ENCODE data around the gene THSD7B. TPM values are rescaled to one million over a fixed set of nuclear protein-coding genes. Genes with fewer than 3 reads are reported as not detected.
"Not testable (repeated sequence)": the region's sequence is repeated elsewhere in the genome, so short reads cannot be mapped to it uniquely, and the experiment has no call there.

THSD7B gene, protein sequence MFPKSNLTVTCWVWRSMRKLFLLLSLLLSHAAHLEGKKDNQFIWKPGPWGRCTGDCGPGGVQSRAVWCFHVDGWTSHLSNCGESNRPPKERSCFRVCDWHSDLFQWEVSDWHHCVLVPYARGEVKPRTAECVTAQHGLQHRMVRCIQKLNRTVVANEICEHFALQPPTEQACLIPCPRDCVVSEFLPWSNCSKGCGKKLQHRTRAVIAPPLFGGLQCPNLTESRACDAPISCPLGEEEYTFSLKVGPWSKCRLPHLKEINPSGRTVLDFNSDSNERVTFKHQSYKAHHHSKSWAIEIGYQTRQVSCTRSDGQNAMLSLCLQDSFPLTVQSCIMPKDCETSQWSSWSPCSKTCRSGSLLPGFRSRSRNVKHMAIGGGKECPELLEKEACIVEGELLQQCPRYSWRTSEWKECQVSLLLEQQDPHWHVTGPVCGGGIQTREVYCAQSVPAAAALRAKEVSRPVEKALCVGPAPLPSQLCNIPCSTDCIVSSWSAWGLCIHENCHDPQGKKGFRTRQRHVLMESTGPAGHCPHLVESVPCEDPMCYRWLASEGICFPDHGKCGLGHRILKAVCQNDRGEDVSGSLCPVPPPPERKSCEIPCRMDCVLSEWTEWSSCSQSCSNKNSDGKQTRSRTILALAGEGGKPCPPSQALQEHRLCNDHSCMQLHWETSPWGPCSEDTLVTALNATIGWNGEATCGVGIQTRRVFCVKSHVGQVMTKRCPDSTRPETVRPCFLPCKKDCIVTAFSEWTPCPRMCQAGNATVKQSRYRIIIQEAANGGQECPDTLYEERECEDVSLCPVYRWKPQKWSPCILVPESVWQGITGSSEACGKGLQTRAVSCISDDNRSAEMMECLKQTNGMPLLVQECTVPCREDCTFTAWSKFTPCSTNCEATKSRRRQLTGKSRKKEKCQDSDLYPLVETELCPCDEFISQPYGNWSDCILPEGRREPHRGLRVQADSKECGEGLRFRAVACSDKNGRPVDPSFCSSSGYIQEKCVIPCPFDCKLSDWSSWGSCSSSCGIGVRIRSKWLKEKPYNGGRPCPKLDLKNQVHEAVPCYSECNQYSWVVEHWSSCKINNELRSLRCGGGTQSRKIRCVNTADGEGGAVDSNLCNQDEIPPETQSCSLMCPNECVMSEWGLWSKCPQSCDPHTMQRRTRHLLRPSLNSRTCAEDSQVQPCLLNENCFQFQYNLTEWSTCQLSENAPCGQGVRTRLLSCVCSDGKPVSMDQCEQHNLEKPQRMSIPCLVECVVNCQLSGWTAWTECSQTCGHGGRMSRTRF (N-terminal part only)
- total RNA-seq = 0.05 TPM in 1 of 2 replicates, not detected in the other
- polyA plus RNA-seq (2012) = 0.05 TPM

DNA sequence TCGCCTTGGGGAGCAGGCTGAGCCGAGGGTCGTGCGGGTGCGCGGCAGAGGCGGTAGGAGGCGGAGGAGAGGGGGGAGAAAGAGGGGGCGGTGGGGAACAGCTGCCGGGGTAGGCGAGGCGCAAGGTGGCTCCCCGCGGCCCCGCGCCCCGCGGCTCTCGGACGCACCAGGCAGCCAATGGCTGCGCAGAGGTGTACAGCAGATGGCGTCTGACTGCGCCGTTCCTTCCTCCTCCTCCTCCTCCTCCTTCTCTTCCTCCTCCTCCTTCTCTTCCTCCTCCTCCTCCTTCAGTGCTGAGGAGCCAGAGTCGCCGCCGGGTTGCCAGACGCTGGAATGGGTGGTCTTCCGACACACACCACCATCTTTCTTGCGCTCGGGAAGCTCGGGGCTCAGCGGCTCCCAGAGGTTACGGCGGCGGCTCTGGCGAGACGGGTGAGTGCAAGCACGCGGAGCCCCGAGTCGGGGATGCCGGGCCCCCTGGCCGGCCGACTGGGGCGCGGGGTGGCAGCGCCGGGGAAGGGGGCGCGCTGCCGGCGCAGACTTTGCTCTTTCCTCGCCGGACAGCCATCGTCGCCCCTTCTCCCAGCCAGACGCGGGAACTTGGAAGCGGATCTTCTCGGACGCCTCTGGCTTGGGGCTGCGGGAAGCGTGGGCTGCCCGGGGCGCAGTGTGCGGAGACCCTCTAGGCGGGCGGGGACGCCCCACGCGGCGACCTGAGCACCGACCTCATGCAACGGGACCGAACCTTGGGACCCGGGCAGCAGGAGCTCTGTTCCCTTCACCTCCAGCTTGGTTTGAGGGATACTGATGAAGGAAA, at the start of gene THSD7B:
Gene THSD7B, plus strand, starts transcription at position 290 of the 817 bp plus-strand sequence. CDS start 116,634 bp downstream, outside the sequence.
- no peak for DNase-seq (ENCODE audit: low read depth)

DNA sequence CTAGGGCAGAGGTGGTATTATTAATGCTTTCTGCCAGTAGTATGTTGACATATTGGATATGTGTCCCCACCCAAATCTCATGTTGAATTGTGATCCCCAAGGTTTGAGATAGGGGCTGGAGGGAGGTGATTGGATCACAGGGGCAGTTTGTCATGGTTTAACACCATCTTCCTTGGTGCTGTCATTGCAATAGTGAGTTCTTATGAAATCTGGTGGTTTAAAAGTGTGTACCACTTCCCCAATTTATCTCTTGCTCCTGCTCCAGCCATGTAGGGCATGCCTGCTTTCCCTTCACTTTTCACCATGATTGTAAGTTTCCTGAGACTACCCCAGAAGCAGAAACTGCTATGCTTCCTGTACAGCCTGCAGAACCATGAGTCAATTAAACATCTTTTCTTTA, 47.1 kb upstream of the THSD7B start:
- no peak for DNase-seq (ENCODE audit: low read depth)

DNA sequence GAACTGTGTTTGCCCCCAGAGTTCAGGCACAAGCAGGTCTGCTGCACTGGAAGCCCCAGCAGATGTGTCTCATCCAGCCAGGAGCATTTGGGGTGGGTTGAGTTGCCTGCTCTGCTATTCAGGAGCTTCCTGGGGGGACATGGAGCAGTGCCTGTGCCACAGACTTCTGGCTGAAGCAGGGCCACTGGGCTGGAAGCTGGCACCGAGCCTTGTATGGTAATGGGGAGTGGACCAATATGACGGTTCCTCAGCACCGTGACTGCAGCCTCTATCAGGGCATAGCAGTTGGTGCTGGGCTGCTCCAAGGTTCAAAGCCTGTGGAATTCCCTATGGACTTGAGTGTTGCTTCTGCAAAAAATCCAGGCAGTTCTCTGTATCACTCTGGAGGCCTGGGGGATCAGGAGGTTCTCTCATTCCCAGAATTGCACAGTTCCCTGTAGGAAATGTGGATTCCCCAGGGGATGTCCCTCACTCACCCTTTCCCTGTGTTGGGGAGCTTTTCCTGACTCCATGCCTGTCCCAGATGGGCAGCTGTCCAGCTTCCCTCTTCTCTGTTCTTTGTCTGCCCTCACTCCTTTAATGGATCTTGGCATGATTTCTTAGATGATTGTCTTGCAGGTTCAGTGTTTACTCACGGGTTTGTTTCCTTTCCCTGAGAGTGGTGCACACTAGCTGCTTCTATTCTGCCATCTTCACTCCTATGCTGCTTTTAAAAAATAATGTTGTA, 37.2 kb upstream of the THSD7B start:
- no peak for DNase-seq (ENCODE audit: low read depth)

DNA sequence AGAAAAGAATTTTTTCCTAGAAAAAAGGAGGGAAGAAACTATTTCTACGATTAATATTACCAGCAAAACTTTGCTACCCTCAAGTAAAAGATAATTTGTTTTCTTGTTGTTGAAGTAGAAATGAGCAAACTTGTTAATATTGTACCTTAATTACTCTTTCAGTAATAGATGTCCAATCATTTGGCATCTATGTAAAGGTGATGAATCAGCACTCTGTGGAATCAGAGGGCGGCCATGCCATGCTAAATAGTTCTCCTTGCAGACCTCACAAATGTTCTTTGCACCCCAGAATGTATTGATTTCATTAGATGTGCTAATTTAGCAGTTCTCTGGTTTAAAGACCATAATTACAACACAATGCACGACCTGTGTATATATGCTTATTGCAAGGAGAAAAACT, 29.1 kb upstream of the THSD7B start:
- no peak for DNase-seq (ENCODE audit: low read depth)

DNA sequence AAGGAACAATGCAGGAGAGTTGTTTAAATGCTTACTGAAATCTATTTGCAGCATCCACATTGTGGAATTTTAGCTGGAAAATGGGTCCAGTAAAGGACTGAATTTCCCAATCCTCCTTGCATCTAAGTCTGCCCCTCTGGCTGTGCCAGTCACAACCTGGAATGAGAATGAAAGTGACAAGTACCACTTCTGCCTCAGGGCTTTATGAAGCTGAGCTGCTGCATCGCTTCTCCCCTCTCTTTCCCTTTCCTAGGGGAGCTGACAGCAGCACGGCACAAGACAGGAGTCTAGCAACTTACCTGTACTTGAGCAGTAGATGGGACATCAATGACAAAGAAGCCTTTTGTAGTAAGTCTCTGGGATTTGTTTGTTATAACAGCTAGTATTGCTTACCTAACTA, 27.3 kb upstream of the THSD7B start:
- DNase-seq (ENCODE audit: low read depth) = no peak

DNA sequence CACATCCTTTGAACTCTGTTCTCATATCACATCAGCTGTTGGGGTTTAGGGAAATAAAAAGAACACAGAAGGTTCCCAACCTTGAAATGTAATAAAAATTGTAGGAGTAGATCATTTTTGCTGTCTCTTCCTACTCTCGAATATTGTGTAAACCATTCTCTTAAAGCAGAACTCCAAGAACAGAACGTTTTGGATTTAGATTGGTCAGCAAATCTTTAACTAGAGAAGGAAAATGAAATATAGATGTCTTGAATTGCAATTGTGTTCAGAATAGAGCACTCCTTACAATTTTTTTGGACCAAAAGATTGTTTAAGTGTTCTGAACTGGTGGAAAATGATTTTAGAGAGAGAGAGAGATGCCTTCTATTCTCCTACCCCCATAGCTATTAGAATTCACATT, 23.9 kb upstream of the THSD7B start:
- no peak for DNase-seq (ENCODE audit: low read depth)

DNA sequence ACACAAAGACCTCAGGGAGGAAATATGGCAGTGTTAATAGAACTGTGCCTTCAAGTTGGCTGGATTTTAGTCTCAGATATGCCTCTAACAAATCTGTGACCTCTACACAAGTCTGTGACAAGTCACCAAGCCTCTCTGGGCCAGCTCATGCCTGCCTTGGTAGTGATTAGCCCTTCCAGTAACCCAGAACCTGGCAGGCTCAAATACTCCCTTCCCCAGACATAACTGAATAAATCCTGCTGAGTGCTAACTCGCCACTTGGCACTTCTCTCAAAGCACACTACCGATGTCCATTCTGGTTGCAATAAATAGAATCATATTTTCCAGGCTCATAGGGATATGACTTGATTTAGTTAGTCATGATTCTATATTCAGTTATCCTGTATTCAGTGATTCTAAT, 15.3 kb upstream of the THSD7B start:
- DNase-seq (ENCODE audit: low read depth) = no peak

DNA sequence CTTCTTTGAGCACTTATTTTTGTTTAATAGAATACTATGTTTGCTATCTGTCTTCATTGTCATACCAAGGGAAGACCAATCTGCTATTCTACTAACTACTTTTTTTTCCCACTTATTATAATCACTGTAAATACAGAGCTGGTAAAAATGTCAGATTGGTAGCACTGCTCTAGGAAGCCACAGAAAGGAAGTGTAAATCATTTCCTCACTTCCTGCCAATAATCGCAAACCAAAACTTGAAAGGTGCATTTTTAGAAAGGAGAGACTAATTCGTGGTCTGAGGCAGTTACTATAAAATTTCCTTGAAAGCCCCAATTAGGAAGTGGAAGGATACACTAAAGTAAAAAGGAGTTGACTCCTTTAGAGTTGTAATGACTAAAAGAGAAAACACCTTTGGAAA, 13.9 kb upstream of the THSD7B start:
- DNase-seq (ENCODE audit: low read depth) = no peak

DNA sequence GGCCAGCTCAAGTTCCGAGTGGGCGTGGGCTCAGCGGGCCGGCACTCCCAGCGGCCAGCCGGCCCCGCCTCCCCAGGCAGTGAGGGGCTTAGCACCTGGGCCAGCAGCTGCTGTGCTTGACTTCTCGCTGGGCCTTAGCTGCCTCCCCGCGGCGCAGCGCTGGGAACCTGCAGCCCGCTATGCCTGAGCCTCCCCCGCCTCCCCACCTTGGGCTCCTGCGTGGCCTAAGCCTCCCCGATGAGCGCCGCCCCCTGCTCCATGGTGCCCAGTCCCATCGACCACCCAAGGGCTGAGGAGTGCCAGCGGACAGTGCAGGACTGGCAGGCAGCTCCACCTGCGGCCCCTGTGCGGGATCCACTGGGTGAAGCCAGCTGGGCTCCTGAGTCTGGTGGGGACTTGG, 6.8 kb upstream of the THSD7B start:
- not testable (repeated sequence) for DNase-seq (ENCODE audit: low read depth)

DNA sequence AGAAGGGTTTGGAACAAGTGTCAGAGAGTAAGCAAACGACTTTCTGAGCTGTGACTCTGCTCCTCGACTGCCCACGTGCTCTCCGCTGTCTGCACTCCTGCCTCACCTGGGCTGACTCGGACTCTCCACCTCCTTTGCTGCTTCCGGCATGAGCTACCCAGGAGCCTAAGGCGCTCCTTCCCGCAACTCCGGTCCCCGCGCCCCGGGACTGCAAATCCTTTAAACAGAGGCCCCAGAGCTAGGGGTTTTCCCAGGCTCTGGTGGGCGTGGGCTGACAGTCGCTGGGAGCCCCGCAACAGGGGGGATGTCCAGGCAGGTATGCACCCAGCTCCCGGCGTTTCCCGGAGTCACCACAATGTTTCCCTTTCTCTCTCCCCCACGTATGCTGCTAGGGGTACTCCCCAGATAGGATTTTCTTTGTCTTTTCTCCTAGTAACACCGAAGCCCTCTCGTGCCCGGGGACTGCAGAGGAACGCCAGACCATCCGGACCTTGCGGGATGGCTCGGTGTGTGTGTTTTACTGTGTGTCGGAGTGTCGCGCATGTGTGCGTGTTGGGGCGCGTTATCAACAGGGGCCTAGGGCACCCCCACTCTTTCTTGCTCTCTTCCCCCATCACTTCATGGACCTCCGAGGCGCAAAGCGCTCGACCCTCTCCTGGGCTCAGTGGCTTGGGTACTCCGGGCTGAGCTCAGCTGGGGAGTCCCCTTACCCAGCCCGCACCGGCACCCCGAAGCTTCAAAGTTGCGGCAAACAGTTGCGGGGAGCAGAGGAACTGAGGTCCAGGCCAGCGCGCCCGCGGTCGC, 691 bp upstream of the THSD7B start:
- no peak for DNase-seq (ENCODE audit: low read depth)

DNA sequence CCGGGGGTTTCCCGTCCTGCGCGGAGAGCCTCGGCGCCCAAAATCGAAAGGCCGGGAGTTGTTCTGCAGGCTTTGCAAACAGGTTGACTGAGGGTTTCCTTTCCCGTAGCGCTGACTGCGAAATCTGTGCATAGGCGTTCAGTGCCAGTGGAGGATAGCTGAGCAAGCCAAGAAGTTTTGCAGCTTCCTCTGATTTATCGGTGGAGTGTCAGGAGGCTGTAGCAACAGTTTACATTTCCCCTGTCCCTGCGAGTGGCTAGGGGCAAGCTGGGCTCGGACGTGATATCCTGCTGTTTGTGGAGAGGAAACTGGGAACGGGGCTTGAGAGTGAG, 694 bp downstream of the THSD7B start:
- DNase-seq (ENCODE audit: low read depth) = no peak

DNA sequence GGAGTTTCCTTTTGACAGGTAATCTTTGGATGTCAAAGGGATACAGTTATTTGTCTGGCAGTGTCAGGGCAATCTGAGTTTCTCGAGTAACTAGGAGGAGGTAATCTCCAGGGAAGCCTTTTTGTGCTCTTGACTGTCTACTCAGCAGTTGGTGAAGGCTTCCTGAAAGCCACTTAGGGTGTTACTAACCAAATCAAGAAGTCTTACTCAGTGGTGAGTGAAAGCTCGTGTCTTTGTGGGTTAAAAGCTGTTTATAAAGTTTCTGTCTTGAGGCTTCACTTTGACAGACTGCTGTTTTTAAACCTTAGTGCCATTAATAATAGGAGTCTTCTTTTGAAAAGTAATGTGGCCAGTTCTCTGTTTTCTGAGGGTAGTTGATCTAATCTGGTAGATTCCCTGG, 1.7 kb downstream of the THSD7B start:
- no peak for DNase-seq (ENCODE audit: low read depth)

DNA sequence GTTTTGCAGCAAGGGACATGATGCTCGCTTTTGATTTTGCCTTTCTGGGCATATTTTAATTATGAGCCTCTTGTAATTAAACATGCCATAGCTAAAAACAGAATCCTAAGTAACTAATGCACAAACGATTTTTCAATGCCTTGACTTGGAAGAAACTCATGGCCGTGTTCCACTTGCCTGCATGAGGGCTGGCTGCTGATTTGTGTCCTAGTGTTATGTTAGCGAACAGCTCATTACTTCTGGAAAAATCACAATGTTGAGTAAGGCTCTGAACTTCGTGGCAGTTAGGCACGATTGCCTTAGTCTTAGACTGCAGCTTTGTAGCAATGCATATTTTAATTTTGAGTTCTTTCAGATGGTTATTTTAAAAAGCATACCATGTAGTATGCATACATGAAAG, 4.5 kb downstream of the THSD7B start:
- no peak for DNase-seq (ENCODE audit: low read depth)

DNA sequence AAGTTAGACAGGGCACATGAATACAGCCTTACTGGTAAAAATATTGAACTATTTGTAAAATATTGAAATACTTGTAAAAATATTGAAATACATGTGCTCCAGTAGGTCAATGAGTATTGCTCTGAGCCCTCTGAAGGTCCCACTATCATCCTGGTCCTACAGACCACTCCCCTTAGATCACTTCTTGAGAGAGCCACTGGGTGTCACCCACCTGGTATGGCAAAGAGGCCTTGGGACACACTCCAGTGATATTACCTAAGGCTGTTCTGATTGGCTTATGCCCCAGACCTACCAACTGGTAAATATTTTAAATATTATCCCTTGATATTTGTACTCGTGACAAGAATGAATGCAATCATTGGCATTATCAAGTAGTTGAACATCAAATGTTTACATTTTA, 5.0 kb downstream of the THSD7B start:
- no peak for DNase-seq (ENCODE audit: low read depth)

DNA sequence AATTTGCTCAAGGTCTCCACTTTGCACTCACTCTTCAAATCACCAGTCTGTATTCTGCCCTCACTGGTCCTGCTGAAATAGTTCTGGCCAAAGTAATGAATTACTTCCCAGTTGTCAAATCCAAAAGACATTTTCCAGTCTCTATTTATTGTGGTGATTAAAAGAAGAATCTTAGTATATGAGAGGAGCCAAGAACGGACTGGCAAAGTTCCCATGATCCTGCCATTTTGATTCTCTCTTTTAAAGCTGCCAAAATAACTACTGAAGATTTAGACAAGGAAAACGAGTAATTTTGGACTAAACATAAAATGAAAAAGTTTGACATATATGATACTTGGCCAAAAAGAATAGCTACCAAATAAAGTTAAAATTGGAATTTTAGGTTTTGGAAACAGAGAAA, 12.0 kb downstream of the THSD7B start:
- DNase-seq (ENCODE audit: low read depth) = no peak

DNA sequence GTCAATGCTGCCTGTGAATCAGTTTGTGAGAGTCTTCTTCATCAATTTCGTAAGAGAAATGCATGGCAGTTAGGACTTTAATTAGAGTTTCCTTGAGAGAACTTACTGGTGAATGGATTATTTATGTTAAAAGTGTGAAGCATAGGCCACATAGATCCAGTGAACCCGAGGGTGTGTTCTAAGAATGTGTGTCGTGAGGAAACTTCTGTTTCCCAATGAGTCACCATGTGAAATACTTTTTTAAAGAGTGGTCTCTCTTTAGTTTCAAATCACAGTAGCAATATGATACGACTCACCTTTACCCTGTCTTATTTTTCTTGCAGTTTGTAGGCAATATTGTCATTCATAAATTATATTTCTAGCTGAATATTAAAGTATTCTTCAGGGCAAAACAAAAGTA, 18.5 kb downstream of the THSD7B start:
- DNase-seq (ENCODE audit: low read depth) = no peak

DNA sequence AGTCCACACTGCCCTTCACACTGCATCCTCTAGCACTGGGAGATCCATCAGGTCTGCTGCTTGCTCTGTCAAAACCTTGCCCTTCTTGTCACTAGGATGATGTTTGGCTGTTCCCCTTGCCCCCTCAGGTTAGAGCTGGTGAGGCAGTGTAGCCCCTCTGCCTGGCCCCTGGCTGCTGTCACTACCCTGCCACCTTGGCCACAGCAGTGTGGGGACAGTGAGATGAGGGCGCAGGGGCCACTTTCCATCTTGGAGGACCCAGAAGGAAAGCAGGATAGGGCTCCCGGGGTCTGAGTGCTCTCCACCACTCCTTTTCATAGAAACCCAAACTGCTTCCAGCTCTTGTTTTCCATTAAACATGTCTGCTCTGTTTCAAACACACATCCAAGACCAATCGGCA, 19.9 kb downstream of the THSD7B start:
- DNase-seq (ENCODE audit: low read depth) = no peak

DNA sequence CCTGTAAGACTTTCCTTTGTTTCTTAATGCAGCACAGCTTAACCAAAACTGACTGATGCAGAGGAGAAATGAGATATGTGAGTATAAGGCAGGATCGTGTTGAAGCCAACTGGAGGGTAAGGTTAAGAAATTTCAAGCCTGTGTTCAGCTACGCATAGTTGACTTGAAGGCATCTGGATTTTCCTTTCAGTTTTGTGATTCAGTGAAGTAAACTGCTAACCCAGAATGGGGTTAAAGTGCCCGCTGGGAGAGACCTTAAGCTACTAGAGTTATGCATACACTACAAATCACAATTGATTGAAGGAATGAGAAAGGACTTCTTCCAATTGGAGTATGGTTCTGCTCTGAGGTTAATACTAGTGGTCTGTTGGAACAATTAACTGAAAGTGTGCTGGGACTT, 22.6 kb downstream of the THSD7B start:
- no peak for DNase-seq (ENCODE audit: low read depth)

DNA sequence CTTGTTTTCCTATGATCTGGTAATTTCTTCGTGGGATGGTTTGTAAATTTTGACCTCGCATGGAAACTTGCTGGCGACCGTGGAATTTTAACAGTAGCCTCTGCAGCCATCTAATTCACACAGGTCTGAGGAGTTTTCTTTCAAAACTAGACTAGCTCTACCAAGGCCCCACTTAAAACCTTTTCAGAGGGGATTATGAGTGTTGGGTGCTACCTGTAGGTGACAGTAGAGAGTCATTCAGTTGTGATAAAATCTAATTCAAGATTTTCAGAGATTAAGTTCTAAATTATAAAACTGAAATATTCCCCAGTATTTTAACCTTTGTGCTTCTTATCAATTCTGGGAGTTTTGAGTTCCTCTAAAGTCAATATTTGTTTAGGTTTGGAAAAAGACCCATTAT, 31.0 kb downstream of the THSD7B start:
- no peak for DNase-seq (ENCODE audit: low read depth)
